ENCODE measurements around the gene PMP22. TPM values are rescaled to one million over a fixed set of nuclear protein-coding genes. Genes with fewer than 3 reads are reported as not detected.

Gene PMP22
- total and polyA plus RNA-seq, 2 of the 13 experiments (the other 11 are each of a cell fraction or from before 2014, with no cell fraction given): 5.7 to 6.2 TPM

DNA sequence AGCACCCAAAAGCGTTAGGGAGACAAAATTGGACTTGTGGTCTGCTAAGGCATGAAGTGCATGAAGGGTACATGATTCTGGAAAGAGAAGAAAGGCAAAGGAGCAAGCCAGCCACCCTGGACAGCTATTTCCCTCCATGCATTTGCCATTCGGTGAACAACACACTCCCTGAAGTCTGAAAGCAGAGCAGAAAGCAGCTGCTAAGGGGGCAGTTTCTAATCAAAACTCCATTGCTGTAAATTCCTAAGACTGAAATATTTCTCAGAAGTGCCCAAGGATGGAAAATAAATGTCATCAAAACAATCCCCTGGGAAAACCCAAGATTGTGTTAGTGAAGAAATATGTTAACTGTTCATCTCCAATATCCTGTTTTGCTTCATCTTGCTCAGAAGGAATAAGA, 44.3 kb downstream of the PMP22 start:
- Histone ChIP-seq H3K36me3 (replicated peaks in 1 of 2; ENCODE audit: control insufficient read depth in 1 of 2, insufficient read depth in 2 of 2, low read length in 2 of 2) (no peaks in the 10 kb centered on the region), H3K4me2 (ENCODE audit: low read depth, low read length) (no peak overlapping the region), H3K4me1 (ENCODE audit: insufficient read depth, low read length) (no peaks in the 10 kb centered on the region), H4K20me1 (ENCODE audit: insufficient read depth, low read length) (no peaks in the 10 kb centered on the region), H3K4me3 (replicated peaks in 1 of 3; ENCODE audit: insufficient read depth in 1 of 3, low read depth in 2 of 3, low read length in 3 of 3) (no peak overlapping the region), H3K27ac (ENCODE audit: extremely low read length, insufficient read depth, low read length) (no peak overlapping the region), H3K27me3 (ENCODE audit: control insufficient read depth in 1 of 2, insufficient read depth in 2 of 2, low read length in 2 of 2) (no peaks in the 10 kb centered on the region), H3K9ac (ENCODE audit: insufficient read depth, low read depth, low read length) (no peak overlapping the region), H3K79me2 (ENCODE audit: insufficient read depth, low read length) (no peaks in the 10 kb centered on the region), H3K9me3 (ENCODE audit: low read length) (no peaks in the 10 kb centered on the region), H2AFZ (ENCODE audit: low read length) (no peak overlapping the region)
- CTCF ChIA-PET (ENCODE audit: low intra/inter-chr PET ratio, low total read pairs): no interaction called here
- in situ Hi-C loops (cut with HindIII; ENCODE audit: extremely low pct_ligation_motif_present, low pct_unique_long_range_greater_than_20kb) (no loop called here), intact Hi-C loops (cut with micrococcal nuclease; ENCODE audit: unreplicated experiment) (no loop called here)
- DNase-seq (ENCODE audit: low spot score) (no peak), FAIRE-seq (no peak), ATAC-seq (no peak)
- POLR2A ChIA-PET: no interaction called here
- 25% methylated on average over 2 of the region's 2 CpGs for WGBS (ENCODE audit: low lambda C conversion rate)
- no TSS peak for BruUV-seq (replicated peaks)
- TF ChIP-seq MNT (IDR thresholded peaks at IDR 0.05) (no peak), ZFP90 (CRISPR knock-in tag; IDR thresholded peaks at IDR 0.05; ENCODE audit: borderline replicate concordance) (no peak), HIVEP1 (CRISPR knock-in tag; IDR thresholded peaks at IDR 0.05) (no peak), ZNF672 (CRISPR knock-in tag; IDR thresholded peaks at IDR 0.05) (no peak), TSC22D2 (CRISPR knock-in tag; IDR thresholded peaks at IDR 0.05; ENCODE audit: borderline replicate concordance) (no peak), SUZ12 (IDR thresholded peaks at IDR 0.05; ENCODE audit: low read depth, low read length) (no peak), ZNF639 (CRISPR knock-in tag; conservative IDR thresholded peaks at IDR 0.05) (no peak), ATM (IDR thresholded peaks at IDR 0.05; ENCODE audit: borderline replicate concordance) (no peak), RXRA (CRISPR knock-in tag; IDR thresholded peaks at IDR 0.05) (no peak)

Measured in HepG2 (cell line).